NCI-H345 (cell line): ENCODE measurements around the gene SLC6A11.

ENCODE experiments used
- DNase-seq: peaks from one replicate; lab custom pipeline; 2025; lab: John Stamatoyannopoulos, UW

Gene SLC6A11

GRCh38 chr3:10888518-10889090, 72.6 kb downstream of the SLC6A11 start:
- DNase-seq: no peak

GRCh38 chr3:10889206-10889960, 73.4 kb downstream of the SLC6A11 start:
- no peak for DNase-seq

GRCh38 chr3:10890665-10891064, 74.6 kb downstream of the SLC6A11 start:
- DNase-seq: no peak

- DNase-seq: no peak
Observed at GRCh38 chr3:10892622-10893021, 76.6 kb downstream of the SLC6A11 start.

GRCh38 chr3:10901296-10901945, 85.4 kb downstream of the SLC6A11 start:
- DNase-seq: no peak

GRCh38 chr3:10907262-10907661, 91.2 kb downstream of the SLC6A11 start:
- DNase-seq: no peak

- no peak for DNase-seq
Observed at GRCh38 chr3:10910367-10910766, 94.3 kb downstream of the SLC6A11 start.

GRCh38 chr3:10911350-10912002, 95.4 kb downstream of the SLC6A11 start:
- no peak for DNase-seq

GRCh38 chr3:10912786-10913185, 96.8 kb downstream of the SLC6A11 start:
- no peak for DNase-seq

- no peak for DNase-seq
Observed at GRCh38 chr3:10915376-10915775, 99.3 kb downstream of the SLC6A11 start.

GRCh38 chr3:10917176-10917575, 101.1 kb downstream of the SLC6A11 start:
- DNase-seq: no peak

- DNase-seq: no peak
Observed at GRCh38 chr3:10918011-10918410, 102.0 kb downstream of the SLC6A11 start.

- no peak for DNase-seq
Observed at GRCh38 chr3:10919636-10920035, 103.6 kb downstream of the SLC6A11 start.

GRCh38 chr3:10925436-10926255, 109.6 kb downstream of the SLC6A11 start:
- DNase-seq: no peak

GRCh38 chr3:10926256-10926810, 110.3 kb downstream of the SLC6A11 start:
- DNase-seq: no peak

GRCh38 chr3:10926811-10927521, 110.9 kb downstream of the SLC6A11 start:
- DNase-seq: no peak

- no peak for DNase-seq
Observed at GRCh38 chr3:10927551-10927950, 111.5 kb downstream of the SLC6A11 start.

GRCh38 chr3:10928407-10928960, 112.5 kb downstream of the SLC6A11 start:
- DNase-seq: no peak

GRCh38 chr3:10928961-10929471, 113.0 kb downstream of the SLC6A11 start:
- no peak for DNase-seq

GRCh38 chr3:10929978-10930665, 114.1 kb downstream of the SLC6A11 start:
- DNase-seq: no peak
